ENCODE measurements around the gene PWWP2A.
"Not testable (repeated sequence)": the region's sequence is repeated elsewhere in the genome, so short reads cannot be mapped to it uniquely, and the experiment has no call there.

Gene PWWP2A, protein sequence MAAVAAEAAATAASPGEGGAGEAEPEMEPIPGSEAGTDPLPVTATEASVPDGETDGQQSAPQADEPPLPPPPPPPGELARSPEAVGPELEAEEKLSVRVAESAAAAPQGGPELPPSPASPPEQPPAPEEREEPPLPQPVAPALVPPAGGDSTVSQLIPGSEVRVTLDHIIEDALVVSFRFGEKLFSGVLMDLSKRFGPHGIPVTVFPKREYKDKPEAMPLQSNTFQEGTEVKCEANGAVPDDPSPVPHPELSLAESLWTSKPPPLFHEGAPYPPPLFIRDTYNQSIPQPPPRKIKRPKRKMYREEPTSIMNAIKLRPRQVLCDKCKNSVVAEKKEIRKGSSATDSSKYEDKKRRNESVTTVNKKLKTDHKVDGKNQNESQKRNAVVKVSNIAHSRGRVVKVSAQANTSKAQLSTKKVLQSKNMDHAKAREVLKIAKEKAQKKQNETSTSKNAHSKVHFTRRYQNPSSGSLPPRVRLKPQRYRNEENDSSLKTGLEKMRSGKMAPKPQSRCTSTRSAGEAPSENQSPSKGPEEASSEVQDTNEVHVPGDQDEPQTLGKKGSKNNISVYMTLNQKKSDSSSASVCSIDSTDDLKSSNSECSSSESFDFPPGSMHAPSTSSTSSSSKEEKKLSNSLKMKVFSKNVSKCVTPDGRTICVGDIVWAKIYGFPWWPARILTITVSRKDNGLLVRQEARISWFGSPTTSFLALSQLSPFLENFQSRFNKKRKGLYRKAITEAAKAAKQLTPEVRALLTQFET

GRCh38 chr5:160119142-160119904 is at the start of gene PWWP2A:
PWWP2A (minus strand) TSS chr5:160119450; CDS start chr5:160119388, 62 bp downstream.
- Histone ChIP-seq H3K27me3 (ENCODE audit: control insufficient read depth, insufficient read depth, low read length) (no peaks in the 10 kb centered on the region), H3K9ac (ENCODE audit: low read length) (peak within 1 kb of the TSS; percentile 82), H3K27ac (ENCODE audit: low read length) (no peak within 1 kb of the TSS), H3K36me3 (ENCODE audit: control insufficient read depth, low read depth, low read length) (peaks cover 25% of the 10 kb centered on the region), H3K4me1 (ENCODE audit: control insufficient read depth, low read depth, low read length) (peaks cover 6% of the 10 kb centered on the region), H3K4me3 (ENCODE audit: low read length) (peak within 1 kb of the TSS; percentile 84), H3K9me3 (ENCODE audit: control insufficient read depth, low read depth, low read length) (no peaks in the 10 kb centered on the region)

GRCh38 chr5:160167624-160168165 is 48.4 kb upstream of the PWWP2A start:
- H3K9ac ChIP-seq (ENCODE audit: low read length), result peak overlapping the region; percentile 58
- H3K27me3 ChIP-seq (ENCODE audit: control insufficient read depth, insufficient read depth, low read length), result no peaks in the 10 kb centered on the region
- peaks cover 39% of the 10 kb centered on the region for H3K4me1 ChIP-seq (ENCODE audit: control insufficient read depth, low read depth, low read length)
- H3K4me3 ChIP-seq (ENCODE audit: low read length), result no peak overlapping the region
- H3K27ac ChIP-seq (ENCODE audit: low read length), result peak overlapping the region; percentile 94
- H3K9me3 ChIP-seq (ENCODE audit: control insufficient read depth, low read depth, low read length), result no peaks in the 10 kb centered on the region
- no peaks in the 10 kb centered on the region for H3K36me3 ChIP-seq (ENCODE audit: control insufficient read depth, low read depth, low read length)

DNA sequence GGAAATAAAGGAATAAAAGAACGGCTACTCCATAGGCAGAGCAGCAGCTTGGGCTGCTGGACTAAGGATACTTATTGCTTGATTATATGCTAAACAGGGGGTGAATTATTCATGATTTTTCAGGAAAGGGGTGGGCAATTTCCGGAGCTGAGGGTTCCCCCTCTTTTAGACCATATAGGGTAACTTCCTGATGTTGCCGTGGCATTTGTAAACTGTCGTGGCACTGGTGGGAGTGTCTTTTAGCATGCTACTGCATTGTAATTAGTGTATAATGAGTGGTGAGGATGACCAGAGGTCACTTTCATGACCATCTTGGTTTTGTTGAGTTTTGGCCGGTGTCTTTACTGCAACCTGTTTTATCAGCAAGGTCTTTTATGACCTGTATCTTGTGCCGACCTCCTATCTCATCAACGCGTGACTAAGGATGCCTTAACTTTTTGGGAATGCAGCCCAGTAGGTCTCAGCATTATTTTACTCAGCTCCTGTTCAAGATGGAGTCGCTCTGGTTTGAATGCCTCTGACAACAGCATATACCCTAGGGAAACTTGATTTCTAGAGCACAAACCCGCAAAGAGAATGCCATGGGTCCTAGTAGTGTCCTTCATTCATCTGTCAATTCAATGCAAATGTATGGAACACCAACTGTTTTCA is 47.8 kb upstream of the PWWP2A start:
- peak overlapping the region; percentile 21 for H3K4me3 ChIP-seq (ENCODE audit: low read length)
- peak overlapping the region; percentile 58 for H3K9ac ChIP-seq (ENCODE audit: low read length)
- H3K4me1 ChIP-seq (ENCODE audit: control insufficient read depth, low read depth, low read length), result peaks cover 39% of the 10 kb centered on the region
- H3K36me3 ChIP-seq (ENCODE audit: control insufficient read depth, low read depth, low read length), result no peaks in the 10 kb centered on the region
- no peaks in the 10 kb centered on the region for H3K27me3 ChIP-seq (ENCODE audit: control insufficient read depth, insufficient read depth, low read length)
- no peaks in the 10 kb centered on the region for H3K9me3 ChIP-seq (ENCODE audit: control insufficient read depth, low read depth, low read length)
- peak overlapping the region; percentile 94 for H3K27ac ChIP-seq (ENCODE audit: low read length)

DNA sequence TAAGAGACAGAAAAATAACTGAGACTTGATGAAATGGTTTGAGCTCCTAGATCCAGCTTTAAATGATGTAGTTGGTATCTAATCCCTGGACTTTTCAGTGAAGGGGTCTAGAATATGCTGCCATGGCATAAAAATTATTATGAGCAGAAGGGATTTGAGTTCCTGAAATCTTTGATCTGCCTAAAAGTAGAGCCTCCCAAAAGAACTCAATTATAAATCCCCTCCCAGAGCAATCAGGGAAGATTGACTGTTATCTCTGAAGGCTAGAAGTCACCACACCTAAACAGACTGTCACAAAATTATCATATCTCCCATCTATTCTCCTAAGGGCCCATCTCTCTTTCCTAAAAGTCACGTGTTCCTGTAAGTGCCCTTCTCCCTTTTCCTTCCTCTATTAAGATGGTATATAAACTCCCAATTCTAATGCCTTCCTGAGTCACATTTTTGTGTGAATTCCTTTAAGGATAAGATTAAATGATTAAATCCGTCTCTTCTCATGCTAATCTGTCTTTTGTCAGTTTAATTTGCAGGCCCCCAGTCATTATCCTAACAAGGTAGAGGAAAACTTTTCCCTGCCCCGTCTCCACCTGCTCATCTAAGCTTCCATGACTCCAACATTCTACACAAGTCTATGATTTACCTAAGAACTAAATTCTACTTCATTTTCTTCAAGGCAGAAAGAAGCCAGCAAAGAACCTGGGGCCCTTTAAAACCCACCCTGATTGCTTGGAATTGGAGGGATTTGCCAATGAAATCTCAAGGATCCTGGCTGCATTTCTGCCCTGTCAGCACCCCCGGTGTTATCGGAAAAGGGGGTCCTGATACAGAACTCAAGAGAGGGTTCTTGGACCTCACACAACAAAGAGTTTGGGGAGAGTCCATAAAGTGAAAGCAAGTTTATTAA is 47.1 kb upstream of the PWWP2A start:
- Histone ChIP-seq H3K36me3 (ENCODE audit: control insufficient read depth, low read depth, low read length) (no peaks in the 10 kb centered on the region), H3K4me3 (ENCODE audit: low read length) (peak overlapping the region; percentile 21), H3K9ac (ENCODE audit: low read length) (peak overlapping the region; percentile 58), H3K27me3 (ENCODE audit: control insufficient read depth, insufficient read depth, low read length) (no peaks in the 10 kb centered on the region), H3K4me1 (ENCODE audit: control insufficient read depth, low read depth, low read length) (peaks cover 39% of the 10 kb centered on the region), H3K9me3 (ENCODE audit: control insufficient read depth, low read depth, low read length) (no peaks in the 10 kb centered on the region), H3K27ac (ENCODE audit: low read length) (peak overlapping the region; percentile 94)

DNA sequence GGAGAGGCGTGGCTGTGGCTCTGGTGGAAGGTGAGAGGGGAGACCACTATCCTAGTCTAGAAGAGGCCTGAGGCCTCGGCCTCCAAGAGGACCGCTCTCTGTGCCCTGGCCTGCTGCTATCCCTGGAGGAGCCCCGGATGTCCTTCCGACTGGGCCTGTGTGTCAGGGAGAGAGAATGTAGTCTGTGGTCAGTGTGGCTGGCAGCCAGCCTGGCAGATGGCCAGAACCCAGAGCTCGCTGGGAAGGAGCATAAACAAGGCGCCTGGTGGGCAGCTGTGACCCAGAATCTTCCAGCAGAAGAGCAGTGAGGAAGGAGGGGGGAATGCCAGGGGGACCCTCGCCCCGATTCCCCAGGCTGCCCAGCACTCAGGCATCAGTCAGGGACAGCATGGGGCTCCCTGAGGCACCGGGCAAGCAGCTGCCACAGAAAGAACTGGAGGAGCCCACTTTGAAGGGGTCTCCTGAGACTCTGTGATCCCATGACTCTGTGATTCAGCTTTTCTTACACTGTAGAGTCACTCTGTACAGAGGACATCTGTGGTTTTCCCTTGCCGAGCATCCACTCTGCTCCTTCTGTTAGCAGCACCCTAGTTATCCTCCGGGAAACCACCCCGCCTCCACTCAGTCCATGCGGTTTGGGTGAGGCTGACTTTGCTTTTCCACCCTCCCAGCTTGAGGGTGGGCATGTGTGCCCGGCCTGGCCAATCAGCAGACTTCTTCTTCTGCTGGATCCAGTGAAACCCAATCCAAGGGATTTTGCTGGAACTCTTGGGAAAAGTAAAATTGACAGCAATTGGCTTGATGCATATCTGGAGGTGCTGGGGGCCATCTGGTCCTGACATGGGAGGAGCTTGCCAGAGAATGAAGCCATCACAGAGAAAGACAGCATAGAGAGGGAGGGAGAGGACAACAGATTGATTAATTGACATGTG is 46.2 kb upstream of the PWWP2A start:
- no peaks in the 10 kb centered on the region for H3K9me3 ChIP-seq (ENCODE audit: control insufficient read depth, low read depth, low read length)
- no peaks in the 10 kb centered on the region for H3K36me3 ChIP-seq (ENCODE audit: control insufficient read depth, low read depth, low read length)
- peak overlapping the region; percentile 94 for H3K27ac ChIP-seq (ENCODE audit: low read length)
- peaks cover 44% of the 10 kb centered on the region for H3K4me1 ChIP-seq (ENCODE audit: control insufficient read depth, low read depth, low read length)
- peak overlapping the region; percentile 58 for H3K9ac ChIP-seq (ENCODE audit: low read length)
- H3K27me3 ChIP-seq (ENCODE audit: control insufficient read depth, insufficient read depth, low read length), result no peaks in the 10 kb centered on the region
- peak overlapping the region; percentile 21 for H3K4me3 ChIP-seq (ENCODE audit: low read length)

DNA sequence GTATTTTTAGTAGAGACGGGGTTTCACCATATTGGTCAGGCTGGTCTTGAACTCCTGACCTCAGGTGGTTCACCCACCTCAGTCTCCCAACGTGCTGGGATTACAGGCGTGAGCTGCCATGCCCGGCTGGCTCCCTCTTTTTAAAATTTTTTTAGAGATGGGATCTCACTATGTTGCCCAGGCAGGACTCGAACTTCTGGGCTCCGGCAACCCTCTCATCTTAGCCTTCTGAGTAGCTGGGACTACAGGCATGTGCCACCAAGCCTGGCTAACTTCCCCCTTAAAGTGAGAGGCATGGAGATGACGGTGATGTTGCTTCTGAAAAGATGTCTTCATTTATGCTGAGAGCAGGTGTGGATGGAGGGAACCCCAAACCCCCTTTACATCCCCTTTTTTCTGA is 43.7 kb upstream of the PWWP2A start:
- H3K36me3 ChIP-seq (ENCODE audit: control insufficient read depth, low read depth, low read length), result no peaks in the 10 kb centered on the region
- H3K27ac ChIP-seq (ENCODE audit: low read length), result no peak overlapping the region
- H3K4me3 ChIP-seq (ENCODE audit: low read length), result no peak overlapping the region
- H3K9ac ChIP-seq (ENCODE audit: low read length), result no peak overlapping the region
- H3K9me3 ChIP-seq (ENCODE audit: control insufficient read depth, low read depth, low read length), result no peaks in the 10 kb centered on the region
- peaks cover 47% of the 10 kb centered on the region for H3K4me1 ChIP-seq (ENCODE audit: control insufficient read depth, low read depth, low read length)
- no peaks in the 10 kb centered on the region for H3K27me3 ChIP-seq (ENCODE audit: control insufficient read depth, insufficient read depth, low read length)

GRCh38 chr5:160161626-160162025 is 42.4 kb upstream of the PWWP2A start:
- Histone ChIP-seq H3K27me3 (ENCODE audit: control insufficient read depth, insufficient read depth, low read length) (no peaks in the 10 kb centered on the region), H3K27ac (ENCODE audit: low read length) (no peak overlapping the region), H3K4me3 (ENCODE audit: low read length) (no peak overlapping the region), H3K9ac (ENCODE audit: low read length) (no peak overlapping the region), H3K4me1 (ENCODE audit: control insufficient read depth, low read depth, low read length) (peaks cover 34% of the 10 kb centered on the region), H3K36me3 (ENCODE audit: control insufficient read depth, low read depth, low read length) (no peaks in the 10 kb centered on the region), H3K9me3 (ENCODE audit: control insufficient read depth, low read depth, low read length) (no peaks in the 10 kb centered on the region)

DNA sequence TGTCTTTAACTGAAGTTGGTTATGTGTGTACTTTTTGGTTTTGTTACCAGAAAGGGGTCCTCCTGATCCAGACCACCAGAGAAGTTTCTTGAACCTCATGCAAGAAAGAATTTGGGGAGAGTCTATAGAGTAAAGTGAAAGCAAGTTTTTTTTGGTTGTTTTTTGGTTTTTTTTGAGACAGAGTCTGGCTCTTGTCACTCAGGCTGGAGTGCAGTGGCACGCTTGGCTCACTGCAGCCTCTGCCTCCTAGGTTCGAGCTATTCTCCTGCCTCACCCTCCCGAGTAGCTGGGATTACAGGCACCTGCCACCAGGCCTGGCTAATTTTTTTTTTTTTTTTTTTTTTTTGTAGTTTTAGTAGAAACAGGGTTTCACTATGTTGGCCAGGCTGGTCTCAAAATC is 41.6 kb upstream of the PWWP2A start:
- H3K9me3 ChIP-seq (ENCODE audit: control insufficient read depth, low read depth, low read length); H3K4me3 ChIP-seq (ENCODE audit: low read length); H3K27me3 ChIP-seq (ENCODE audit: control insufficient read depth, insufficient read depth, low read length); H3K36me3 ChIP-seq (ENCODE audit: control insufficient read depth, low read depth, low read length): not testable (repeated sequence)
- Histone ChIP-seq H3K9ac (ENCODE audit: low read length) (peak overlapping the region; percentile 61), H3K27ac (ENCODE audit: low read length) (peak overlapping the region; percentile 73), H3K4me1 (ENCODE audit: control insufficient read depth, low read depth, low read length) (peaks cover 27% of the 10 kb centered on the region)

DNA sequence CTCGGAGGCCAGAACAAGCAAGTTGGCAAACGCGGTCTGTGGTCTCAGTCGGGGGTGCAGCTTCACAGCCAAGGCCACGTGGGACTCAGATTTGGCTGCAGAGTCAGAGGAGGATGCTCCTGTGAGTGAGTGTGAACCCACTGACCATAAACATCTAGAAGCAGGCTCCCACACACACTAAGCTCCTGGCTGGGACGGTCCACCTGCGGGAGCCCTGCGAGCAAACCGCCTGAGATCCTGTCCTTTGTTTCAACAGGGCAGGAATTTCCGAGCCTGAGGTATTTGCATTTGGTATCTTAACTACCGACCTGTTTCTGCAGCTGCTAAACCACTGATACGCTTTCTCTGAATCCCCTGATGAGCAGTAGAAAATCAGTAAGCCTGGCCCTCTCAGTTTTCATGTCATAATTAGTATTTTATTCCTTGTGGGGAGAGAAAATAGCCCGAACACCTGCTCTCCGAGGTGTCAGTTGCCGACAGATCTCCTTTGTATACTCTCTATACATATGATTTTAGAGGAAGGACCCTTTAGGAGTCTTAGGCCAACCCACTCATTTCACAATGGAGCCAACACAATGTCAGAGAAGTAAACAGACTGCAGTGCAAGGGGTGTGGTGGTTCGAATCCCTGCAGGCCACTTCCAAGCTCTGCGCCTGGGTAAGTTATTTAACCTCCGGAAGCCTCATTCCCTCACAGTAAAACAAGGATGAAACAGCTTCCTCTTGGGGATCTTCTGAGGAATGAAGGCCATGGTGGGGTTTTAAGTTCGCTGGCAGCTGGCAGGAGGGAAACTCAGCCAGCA is 40.9 kb upstream of the PWWP2A start:
- no peaks in the 10 kb centered on the region for H3K27me3 ChIP-seq (ENCODE audit: control insufficient read depth, insufficient read depth, low read length)
- H3K4me3 ChIP-seq (ENCODE audit: low read length), result peak overlapping the region; percentile 12
- H3K4me1 ChIP-seq (ENCODE audit: control insufficient read depth, low read depth, low read length), result peaks cover 20% of the 10 kb centered on the region
- H3K27ac ChIP-seq (ENCODE audit: low read length), result peak overlapping the region; percentile 73
- peak overlapping the region; percentile 61 for H3K9ac ChIP-seq (ENCODE audit: low read length)
- H3K9me3 ChIP-seq (ENCODE audit: control insufficient read depth, low read depth, low read length), result no peaks in the 10 kb centered on the region
- H3K36me3 ChIP-seq (ENCODE audit: control insufficient read depth, low read depth, low read length), result no peaks in the 10 kb centered on the region

Measured in iPS-18a (cell line).